Colon (tissue), 2 donors: ENCODE measurements around the gene NR1D1.
"Not testable (repeated sequence)": the region's sequence is repeated elsewhere in the genome, so short reads cannot be mapped to it uniquely, and the experiment has no call there.

Source experiments
- FAIRE-seq: peaks from 2 replicates; lab custom pipeline; 2012; peaks lifted over from hg19 to GRCh38; lab: Jason Lieb, UNC
- donor health status: control.
- donor health status: control.

The NR1D1 gene

GRCh38 chr17:40100419-40100668, at the start of gene NR1D1:
NR1D1 (minus strand) TSS chr17:40100589; CDS start chr17:40100094, 495 bp downstream.
- no peak for FAIRE-seq

DNA sequence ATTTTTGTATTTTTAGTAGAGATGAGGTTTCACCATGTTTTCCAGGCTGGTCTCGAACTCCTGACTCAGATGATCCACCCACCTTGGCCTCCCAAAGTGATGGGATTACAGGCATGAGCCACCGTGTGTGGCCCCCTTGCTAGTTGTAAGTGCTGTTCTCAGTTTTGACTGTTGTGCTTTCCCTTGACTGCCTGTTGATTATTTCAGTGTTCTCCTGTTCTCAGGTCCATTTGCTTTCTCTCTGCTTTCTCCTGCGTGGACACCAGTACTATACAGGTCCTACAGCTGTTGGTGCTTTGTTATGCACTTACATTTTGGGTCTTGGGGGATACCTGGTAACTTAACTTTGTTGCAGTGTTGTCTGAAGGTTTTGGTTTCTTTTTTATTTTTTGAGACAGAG, 48.1 kb upstream of the NR1D1 start:
- no peak for FAIRE-seq

- no peak for FAIRE-seq
Measured at GRCh38 chr17:40145476-40145875, 45.1 kb upstream of the NR1D1 start.

GRCh38 chr17:40143166-40143565, 42.8 kb upstream of the NR1D1 start:
- not testable (repeated sequence) for FAIRE-seq

GRCh38 chr17:40139566-40140058, 39.2 kb upstream of the NR1D1 start:
- no peak for FAIRE-seq

DNA sequence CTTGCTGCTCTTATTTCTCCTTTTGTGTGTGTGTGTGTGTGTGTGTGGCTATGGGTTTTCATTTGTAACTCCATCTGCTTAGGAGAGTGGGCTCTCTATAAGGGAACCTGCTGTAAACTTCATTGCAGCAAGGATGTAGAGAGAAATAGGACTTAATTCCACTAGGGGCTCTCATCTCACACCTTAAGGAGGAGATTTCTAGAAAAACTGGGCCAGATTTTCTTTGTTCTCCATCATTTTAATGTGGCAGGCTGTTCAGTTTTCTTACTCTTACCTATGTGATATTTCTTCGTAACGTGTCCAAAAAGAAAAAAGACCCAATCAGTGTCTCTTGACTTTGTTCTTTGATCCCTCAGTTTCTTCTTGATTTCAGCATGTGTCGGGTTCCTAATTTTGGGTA, 35.4 kb upstream of the NR1D1 start:
- no peak for FAIRE-seq

GRCh38 chr17:40134184-40134583, 33.8 kb upstream of the NR1D1 start:
- no peak for FAIRE-seq

GRCh38 chr17:40130352-40131042, 30.1 kb upstream of the NR1D1 start:
- FAIRE-seq = no peak

DNA sequence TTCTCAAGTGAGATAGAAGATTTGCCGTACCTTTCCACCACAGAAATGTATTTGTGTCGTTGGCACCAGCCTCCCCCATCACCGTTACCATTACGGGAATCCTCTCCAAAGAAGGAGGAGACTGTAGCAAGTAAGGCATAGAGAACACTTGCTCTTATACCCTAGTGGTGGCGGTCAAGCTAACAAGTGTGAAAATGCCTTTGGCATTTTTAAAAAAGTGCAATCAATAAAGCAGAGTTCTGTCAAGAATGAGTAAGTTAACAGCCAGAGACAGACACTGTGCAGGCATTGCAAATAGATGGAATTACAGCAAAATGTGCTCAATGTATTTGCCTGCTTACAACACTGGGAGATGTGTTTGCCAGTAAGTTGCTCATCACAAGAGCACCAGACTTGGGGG, 29.1 kb upstream of the NR1D1 start:
- no peak for FAIRE-seq

DNA sequence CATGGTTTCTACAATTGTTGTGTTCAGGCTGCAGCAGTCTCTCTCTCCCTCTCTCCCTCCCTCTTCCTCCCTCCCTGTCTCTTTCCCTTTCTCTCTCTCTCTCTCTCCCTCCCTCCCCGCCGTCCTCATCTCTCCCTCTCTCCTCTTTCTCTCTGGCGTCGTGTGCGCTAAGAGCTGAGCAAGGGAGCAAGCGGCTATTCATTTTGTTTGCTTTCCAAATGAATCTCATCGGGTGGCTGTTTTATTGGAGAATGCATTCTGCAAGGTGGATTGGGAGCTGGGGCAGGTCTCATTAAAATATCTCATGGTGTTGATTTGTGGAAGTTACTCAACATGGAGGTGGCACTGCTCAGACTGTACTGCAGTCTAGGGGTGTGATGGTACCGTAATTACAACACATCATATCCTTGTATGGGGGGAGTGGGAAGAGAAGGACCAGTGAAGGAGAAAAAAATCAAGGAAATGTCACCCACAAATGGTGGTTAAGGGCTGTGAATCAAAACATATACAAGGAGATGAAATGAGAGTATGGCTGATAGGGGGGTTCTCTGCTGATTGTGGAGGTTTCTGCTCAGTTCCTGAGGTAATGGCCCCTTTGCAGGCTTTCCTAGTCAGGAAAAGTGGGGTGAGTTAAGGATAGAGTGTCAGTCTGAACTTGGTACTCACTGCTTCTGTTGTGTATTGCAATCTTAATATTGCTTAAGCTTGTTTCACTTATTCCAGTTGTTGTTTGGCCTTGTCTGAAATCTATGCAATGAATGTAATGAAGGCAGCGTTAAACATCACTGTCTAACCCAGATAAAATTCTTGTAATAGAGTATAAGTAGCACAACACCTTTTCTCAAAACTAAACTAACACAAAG, 24.1 kb upstream of the NR1D1 start:
- FAIRE-seq = no peak

- FAIRE-seq = no peak
Measured at GRCh38 chr17:40123811-40124114, 23.4 kb upstream of the NR1D1 start.

- FAIRE-seq = no peak
Measured at GRCh38 chr17:40122999-40123810, 22.8 kb upstream of the NR1D1 start.

DNA sequence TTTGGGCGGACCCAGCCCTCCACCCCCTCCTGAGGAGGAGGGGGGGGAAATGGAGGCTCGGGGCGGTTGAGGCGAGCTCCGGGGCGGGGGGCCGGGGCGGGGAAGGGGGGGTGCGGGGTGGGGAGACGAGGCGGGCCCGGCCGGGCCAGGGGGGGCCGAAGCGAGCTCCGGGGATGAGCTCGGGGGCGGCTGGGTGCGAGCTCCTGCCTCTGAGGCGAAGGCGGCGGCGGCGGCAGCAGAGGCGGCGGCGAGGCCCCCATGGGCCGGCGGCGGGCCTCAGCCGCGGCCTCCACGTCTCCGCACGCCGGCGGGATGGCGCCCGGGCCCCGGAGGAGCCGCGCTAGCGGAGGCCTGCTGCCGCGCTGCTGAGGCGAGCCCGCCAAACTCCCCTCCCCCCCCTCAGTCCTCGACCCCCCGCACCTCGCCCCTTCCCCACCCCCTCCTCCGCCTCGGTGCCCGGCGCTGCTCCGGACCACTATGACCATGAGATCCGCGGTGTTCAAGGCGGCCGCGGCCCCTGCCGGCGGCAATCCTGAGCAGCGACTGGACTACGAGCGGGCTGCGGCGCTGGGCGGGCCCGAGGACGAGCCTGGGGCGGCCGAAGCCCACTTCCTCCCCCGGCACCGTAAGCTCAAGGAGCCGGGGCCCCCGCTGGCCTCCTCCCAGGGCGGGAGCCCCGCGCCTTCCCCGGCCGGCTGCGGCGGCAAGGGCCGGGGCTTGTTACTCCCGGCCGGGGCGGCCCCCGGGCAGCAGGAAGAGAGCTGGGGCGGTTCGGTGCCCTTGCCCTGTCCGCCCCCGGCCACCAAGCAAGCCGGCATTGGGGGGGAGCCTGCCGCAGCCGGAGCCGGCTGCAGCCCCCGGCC, 22.0 kb upstream of the NR1D1 start:
- FAIRE-seq = no peak

- no peak for FAIRE-seq
Measured at GRCh38 chr17:40121181-40122135, 21.1 kb upstream of the NR1D1 start, which contains the start of gene MSL1. MSL1 (plus strand) TSS chr17:40121971; CDS start chr17:40122613, 642 bp downstream.

DNA sequence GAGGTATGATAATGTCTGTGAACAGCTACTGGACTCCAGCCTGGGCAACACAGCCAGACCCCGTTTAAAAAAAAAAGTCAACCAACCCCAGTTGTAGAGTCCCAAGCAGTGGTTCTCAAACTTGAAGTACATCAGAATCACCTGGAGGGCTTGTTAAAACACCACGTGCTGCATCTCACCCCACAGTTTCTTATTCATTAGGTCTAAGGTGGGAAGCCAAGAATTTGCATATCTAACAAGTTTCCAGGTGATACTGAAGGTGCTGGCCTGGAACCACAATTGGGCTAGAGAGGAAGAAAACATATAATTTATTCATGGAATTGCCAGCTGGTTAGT, 14.7 kb upstream of the NR1D1 start:
- no peak for FAIRE-seq

DNA sequence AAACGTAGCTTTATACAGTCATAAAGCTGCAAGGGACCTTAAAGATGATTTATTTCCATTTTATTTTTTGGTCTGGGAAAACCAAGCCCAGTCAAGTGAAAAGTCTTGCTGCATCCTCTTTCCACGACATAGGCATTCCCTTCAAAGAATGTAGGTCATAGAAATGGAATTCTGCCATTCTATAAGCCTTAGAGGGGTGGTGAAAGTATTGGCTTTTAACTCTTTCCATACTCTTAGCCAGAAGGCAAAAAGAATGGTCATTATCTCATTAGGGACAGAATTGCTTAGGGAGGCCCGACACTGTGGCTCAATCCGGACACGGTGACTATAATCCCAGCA, 13.5 kb upstream of the NR1D1 start:
- FAIRE-seq = no peak

DNA sequence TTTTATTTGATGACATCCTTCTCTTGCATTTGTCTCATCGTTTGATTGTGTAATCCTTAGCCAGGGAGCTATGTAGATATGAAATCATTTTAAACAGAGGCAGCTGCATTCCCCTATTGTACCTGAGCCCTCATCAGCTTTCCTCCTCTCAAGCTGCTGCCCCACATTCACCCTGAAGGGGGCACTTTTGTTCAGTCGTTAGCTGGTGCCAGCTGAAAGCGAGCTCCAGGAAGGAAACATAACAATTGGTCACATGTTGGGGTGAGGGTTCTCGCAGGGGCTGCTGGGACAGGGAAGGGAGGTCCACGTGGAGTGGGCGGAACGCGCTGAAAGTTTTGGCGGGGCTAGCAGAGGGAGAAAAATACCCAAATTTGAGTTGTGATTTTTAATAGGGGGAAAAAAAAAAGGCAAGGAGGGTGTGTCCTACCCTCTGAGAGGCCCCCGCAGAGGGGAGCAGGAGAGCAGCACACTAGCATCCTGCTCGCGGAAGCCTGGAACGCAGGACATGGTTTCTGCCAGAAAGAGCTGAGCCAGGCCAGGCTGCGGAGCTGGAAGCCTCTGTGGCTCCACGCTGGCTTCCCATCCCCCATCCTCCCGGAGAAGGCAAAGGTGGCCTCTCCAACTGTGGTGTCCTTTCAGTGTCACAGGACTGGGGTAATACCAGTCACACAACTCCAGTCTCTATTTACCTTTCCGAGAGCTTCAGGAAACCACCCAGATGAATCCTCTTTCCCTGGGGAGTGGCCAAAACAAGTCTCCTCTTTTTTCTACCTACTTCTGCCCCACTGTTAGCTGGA, 12.9 kb upstream of the NR1D1 start:
- FAIRE-seq = no peak

GRCh38 chr17:40112718-40113109, 12.3 kb upstream of the NR1D1 start:
- FAIRE-seq = no peak

DNA sequence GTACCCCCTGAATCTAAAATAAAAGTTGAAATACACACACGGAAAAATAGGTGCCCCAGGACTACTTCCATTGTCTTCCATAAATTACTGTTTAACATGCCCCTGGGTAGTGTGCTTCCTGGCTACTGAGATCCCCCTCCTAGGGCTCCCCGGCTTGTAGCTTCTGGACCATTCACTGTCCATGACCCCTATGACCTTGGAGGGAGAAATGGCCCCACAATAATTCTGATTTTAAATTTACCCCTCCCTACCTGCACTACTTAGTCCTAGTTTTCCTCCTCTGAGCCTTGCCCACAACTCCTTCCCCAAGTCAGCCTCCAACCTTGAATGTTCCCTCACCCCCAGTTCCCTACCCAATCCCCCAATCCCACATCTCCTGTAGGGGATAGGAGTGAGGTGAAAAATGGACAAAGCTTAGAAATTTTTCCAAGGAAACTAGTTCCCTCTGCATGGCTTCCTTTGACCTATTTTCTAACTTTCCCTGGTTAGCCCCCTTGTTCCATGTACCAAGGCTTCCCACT, 11.9 kb upstream of the NR1D1 start:
- FAIRE-seq = no peak
